ENCODE results near the gene PRSS22.

PRSS22 gene

GRCh38 chr16:2819939-2820835, 37.8 kb downstream of the PRSS22 start:
- intact Hi-C loops (cut with DNase I), result no loop called here

GRCh38 chr16:2819179-2819938, 38.6 kb downstream of the PRSS22 start:
- intact Hi-C loops (cut with DNase I), result no loop called here
- peak in 3 of 10 donors; percentile 23 to 52 (median 43) for DNase-seq

More at GRCh38 chr16:2819939-2820835, 37.8 kb downstream of the PRSS22 start:
- peak in 4 of 10 donors; percentile 4 to 53 (median 46) for DNase-seq

DNA sequence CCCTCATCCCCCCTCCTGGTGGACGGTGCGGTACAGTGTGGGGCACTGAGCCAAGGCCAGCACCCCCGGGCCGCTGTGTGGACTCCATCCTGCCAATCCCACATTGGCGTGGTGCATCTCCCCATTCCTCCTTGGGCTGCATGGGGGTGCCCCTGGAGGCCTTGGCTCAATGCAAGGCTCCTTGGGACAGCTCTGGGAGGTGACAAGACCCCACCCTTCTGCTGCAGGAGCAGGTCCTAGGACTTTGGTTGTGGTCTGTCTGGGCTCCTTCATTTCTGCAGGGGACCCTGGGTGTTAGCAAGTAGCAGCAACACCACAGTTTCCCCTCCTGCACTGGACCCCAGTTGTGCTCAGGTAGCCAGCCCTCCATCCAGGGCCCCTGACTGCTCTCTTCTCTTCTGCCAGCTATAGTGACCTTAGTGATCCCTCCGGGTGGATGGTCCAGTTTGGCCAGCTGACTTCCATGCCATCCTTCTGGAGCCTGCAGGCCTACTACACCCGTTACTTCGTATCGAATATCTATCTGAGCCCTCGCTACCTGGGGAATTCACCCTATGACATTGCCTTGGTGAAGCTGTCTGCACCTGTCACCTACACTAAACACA, 39.6 kb downstream of the PRSS22 start:
- peak in 2 of 10 donors; percentile 44 to 66 for DNase-seq
- intact Hi-C loops (cut with DNase I), result no loop called here

GRCh38 chr16:2817340-2818271, 40.4 kb downstream of the PRSS22 start:
- intact Hi-C loops (cut with DNase I), result no loop called here
- DNase-seq, result peak in 2 of 10 donors; percentile 74 to 82

DNA sequence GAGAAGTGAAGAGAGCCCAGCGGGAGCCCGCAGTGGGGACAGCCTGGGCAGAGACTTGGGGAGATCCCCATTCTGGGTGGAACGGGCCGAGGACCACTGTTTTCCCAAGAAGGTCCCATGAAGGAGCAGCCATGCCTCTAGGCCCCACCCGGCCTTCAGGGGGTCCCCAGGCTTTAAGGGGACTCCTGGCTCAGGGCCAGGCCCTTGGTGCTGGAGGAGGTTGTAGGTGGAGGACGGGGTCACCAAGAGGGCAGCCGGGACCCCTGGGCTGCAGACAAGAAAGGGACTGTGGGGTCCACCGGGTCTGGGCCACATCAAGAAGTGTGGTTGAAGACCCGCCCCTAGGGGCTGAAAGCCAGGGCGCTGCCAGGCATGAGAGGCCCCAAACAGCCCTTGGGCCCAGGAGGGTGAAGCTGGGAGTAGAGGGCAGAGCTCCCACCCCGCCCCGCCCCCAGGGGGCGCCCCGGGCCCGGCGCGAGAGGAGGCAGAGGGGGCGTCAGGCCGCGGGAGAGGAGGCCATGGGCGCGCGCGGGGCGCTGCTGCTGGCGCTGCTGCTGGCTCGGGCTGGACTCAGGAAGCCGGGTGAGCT, 41.1 kb downstream of the PRSS22 start, which contains the start of gene PRSS21:
Gene PRSS21, plus strand, starts transcription at position 487 of the 589 bp plus-strand sequence. Its CDS starts 32 bp downstream, at position 519.
- DNase-seq, result peak in 2 of 10 donors; percentile 73 to 76
- intact Hi-C loops (cut with DNase I), result no loop called here

DNA sequence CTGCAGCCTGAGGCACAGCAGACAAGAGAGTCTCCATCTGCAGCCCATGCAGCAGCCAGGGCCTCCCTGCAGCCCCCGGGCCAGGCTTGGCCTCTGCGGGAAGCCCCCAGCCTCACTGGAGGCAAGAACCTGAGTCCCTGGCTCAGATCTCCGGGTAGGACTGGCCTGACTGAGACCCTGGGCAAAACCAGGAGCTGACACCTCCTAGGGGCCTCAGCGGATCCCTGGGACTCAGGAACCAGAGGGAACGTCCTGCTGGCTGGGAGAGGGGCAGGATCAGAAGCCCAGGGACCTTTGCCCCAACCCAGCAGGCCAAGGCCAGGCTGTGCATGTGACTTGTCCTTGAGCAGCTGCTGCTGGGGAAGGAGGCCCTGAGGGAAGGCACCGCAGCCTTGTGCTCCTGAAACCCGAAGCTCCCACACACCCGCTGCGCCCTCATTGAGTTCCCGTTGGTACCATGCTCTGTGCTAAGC, 42.6 kb downstream of the PRSS22 start:
- peak in 2 of 10 donors; percentile 49 to 74 for DNase-seq
- intact Hi-C loops (cut with DNase I), result no loop called here

DNA sequence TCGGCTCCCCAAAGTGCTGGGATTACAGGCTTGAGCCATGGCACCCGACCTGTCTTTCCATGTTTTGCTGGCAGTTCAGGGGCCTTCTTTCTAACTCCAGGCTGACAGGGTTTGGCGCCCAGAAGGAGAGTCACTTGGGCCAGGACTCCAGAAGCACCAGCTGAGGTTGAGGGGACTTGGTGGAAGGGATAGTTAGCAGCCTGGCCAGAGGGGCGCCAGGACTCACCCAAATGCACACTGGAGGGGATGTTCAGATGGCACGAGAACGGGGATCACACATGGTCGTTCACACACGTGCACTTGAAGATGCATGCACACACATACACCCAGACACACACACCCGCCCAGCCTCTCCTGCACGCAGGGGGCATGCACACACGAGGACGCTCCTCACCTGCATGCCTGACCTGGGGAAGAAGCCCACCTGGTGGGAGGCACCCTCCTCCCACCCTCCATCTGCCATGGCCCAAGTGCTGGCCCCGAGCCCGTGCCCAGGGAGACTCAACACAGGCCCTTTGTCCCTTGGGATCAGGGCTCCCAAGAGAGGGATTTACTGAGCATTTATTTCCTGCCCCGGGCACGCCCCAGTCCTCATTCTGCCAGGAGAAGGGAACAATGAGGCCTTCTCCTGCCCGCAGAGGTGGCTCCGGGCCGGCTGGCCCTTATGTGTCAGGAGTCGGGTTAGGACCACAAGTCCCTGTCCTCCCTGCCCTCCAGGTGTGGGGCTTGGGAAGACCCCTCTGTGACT, 43.2 kb downstream of the PRSS22 start:
- intact Hi-C loops (cut with DNase I), result no loop called here
- peak in 1 of 10 donors; percentile 64 for DNase-seq

GRCh38 chr16:2813771-2814221, 44.2 kb downstream of the PRSS22 start:
- DNase-seq, result peak in 2 of 10 donors; percentile 27 to 88
- intact Hi-C loops (cut with DNase I), result no loop called here

- DNase-seq, result peak in 2 of 10 donors; percentile 67 to 73
- intact Hi-C loops (cut with DNase I), result no loop called here
These were observed 46.1 kb downstream of the PRSS22 start for GRCh38 chr16:2811703-2812471.

DNA sequence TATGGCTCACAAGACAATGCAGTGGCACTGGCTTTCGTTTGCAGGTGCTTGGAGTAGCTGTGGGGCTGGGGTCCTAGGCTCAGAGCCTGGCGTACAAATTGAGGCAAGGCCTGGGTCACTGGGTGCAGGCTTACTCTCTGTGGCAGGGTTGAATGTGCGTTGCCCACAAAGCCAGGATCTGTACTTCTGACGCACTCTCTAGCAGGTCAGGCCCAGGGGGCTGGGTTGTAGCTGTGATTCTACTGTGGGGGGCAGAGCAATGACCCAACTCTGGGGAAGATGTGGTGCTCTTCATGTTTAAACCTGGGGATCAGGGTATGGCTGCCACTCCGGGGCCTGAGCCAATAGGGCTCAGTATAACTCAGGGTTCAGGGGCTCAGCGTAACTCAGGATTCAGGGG, 47.3 kb downstream of the PRSS22 start:
- intact Hi-C loops (cut with DNase I), result no loop called here
- DNase-seq, result no peak

GRCh38 chr16:2809149-2809760, 48.7 kb downstream of the PRSS22 start:
- DNase-seq, result no peak
- intact Hi-C loops (cut with DNase I), result no loop called here

GRCh38 chr16:2808181-2808580, 49.8 kb downstream of the PRSS22 start:
- intact Hi-C loops (cut with DNase I), result no loop called here
- peak in 2 of 10 donors; percentile 17 to 31 for DNase-seq

DNA sequence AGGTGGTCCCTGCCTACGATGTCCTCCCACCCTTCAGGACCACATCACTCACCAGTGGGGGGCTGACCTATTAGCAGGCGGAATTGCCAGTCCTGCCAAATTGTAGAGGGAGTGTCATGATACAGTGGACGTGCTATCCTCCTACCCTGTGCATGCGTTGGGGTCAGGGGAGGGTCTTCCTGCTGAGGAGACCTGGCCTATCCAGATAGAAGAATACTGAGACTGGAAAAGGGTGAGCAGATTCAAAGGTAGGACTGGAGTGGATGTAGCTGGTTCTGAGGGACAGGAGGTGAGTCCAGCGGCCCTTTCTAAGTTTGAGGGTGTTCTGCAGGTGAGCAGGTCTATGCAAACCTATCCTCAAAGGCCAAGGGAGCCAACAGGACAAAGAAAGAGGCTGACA, 51.7 kb downstream of the PRSS22 start:
- peak in 2 of 10 donors; percentile 9 to 26 for DNase-seq
- intact Hi-C loops (cut with DNase I), result no loop called here

- intact Hi-C loops (cut with DNase I), result no loop called here
- peak in 1 of 10 donors; percentile 36 for DNase-seq
These were observed 53.2 kb downstream of the PRSS22 start for GRCh38 chr16:2804728-2805127.

DNA sequence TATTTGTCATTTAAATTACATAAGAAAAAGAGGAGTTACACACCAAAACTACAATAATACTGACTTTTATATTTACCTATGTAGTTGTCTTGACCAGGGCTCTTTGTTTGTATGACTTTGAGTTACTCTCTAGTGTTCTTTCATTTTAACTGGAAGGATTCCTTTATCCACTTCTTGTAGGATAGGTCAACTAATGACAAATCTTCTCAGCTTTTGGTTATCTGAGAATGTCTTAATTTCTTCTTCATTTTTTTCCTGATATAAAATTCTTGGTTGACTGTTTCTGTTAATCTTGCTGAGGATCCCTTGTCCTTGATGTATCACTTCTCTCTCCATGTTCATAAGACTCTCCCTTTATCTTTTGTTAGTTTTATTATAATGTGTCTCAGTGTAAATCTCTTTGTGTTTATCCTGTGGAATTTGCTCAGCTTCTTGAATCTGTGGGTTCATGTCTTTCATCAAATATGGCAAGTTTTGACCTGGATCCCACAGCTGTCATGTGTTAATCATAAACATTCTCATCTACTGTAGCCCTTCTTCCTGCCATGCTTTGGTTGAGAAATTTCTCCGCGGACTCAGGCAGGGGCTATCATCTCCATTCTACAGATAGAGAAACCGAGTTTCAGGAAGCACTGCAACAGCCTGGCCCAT, 54.3 kb downstream of the PRSS22 start:
- intact Hi-C loops (cut with DNase I), result no loop called here
- DNase-seq, result no peak

Data from posterior cingulate gyrus (tissue), 11 donors.